ENCODE measurements around the gene PDZRN4. TPM values are rescaled to one million over a fixed set of nuclear protein-coding genes. Genes with fewer than 3 reads are reported as not detected.
A peak's percentile ranks its signal among the peaks of the same experiment; 100 is the strongest.

Gene PDZRN4
- total RNA-seq, 1 donor from 2014 or later = 1.5 TPM

- no peak overlapping the region for H3K27ac Mint-ChIP-seq (ENCODE audit: unreplicated experiment)
- peaks cover 1% of the 10 kb centered on the region for H3K9me3 Mint-ChIP-seq (ENCODE audit: unreplicated experiment)
- H3K4me3 Mint-ChIP-seq (ENCODE audit: unreplicated experiment) = no peak overlapping the region
- no peak for DNase-seq
- H3K36me3 Mint-ChIP-seq (ENCODE audit: unreplicated experiment) = no peaks in the 10 kb centered on the region
- peaks cover 8% of the 10 kb centered on the region for H3K4me1 Mint-ChIP-seq (ENCODE audit: low read depth, unreplicated experiment)
- H3K27me3 Mint-ChIP-seq (ENCODE audit: unreplicated experiment) = peaks cover 1% of the 10 kb centered on the region
- TF ChIP-seq, protein P1, sequence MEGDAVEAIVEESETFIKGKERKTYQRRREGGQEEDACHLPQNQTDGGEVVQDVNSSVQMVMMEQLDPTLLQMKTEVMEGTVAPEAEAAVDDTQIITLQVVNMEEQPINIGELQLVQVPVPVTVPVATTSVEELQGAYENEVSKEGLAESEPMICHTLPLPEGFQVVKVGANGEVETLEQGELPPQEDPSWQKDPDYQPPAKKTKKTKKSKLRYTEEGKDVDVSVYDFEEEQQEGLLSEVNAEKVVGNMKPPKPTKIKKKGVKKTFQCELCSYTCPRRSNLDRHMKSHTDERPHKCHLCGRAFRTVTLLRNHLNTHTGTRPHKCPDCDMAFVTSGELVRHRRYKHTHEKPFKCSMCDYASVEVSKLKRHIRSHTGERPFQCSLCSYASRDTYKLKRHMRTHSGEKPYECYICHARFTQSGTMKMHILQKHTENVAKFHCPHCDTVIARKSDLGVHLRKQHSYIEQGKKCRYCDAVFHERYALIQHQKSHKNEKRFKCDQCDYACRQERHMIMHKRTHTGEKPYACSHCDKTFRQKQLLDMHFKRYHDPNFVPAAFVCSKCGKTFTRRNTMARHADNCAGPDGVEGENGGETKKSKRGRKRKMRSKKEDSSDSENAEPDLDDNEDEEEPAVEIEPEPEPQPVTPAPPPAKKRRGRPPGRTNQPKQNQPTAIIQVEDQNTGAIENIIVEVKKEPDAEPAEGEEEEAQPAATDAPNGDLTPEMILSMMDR (IDR thresholded peaks at IDR 0.05; ENCODE audit: partially characterized antibody, unreplicated experiment) = no peak
These were observed 245.3 kb downstream of the PDZRN4 start for GRCh38 chr12:41433460-41433859.

DNA sequence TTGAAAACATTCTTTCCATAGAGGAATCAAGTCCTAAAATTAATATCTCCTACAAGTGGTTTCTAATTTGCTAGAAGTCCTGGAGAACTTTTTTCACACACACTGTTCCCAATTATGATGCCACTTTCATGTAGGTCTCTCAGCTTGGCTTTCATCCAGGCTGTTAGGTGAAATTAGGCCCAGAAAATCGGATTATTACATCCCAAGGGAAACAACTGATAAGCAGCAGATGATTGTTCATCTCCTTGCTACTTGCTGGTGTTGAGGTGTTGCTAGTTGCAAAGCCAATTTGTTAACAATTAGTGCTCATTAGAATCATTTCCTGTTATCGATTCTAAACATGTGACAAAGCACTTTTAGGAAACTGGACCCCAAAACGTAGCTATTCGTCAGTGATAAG lies 248.0 kb downstream of the PDZRN4 start:
- TF ChIP-seq, protein P1 (IDR thresholded peaks at IDR 0.05; ENCODE audit: partially characterized antibody, unreplicated experiment) = no peak
- DNase-seq = no peak
- H3K4me3 Mint-ChIP-seq (ENCODE audit: unreplicated experiment) = no peak overlapping the region
- H3K27ac Mint-ChIP-seq (ENCODE audit: unreplicated experiment) = no peak overlapping the region
- peaks cover 1% of the 10 kb centered on the region for H3K27me3 Mint-ChIP-seq (ENCODE audit: unreplicated experiment)
- peaks cover 1% of the 10 kb centered on the region for H3K9me3 Mint-ChIP-seq (ENCODE audit: unreplicated experiment)
- no peaks in the 10 kb centered on the region for H3K36me3 Mint-ChIP-seq (ENCODE audit: unreplicated experiment)
- peaks cover 8% of the 10 kb centered on the region for H3K4me1 Mint-ChIP-seq (ENCODE audit: low read depth, unreplicated experiment)

DNA sequence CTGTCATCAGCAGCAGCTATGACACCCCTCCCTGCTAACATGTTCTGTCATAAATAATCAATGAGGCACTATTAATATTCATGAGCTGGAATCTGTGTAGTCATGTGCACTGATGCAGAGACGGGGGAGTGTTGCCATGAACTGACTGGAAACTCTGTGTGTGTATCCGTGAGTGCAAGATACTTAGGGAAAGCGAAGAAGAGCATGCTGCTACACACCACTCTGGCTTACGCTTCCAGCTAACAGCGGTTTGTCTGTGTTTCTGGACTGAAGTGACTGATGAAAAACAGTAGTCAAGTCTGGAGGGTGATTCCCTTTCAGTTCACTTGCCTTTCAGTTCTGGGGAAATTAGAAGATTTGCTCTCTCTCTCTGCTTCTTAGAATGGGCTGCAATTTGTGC lies 249.4 kb downstream of the PDZRN4 start:
- peak; percentile 21 for DNase-seq
- H3K9me3 Mint-ChIP-seq (ENCODE audit: unreplicated experiment) = peaks cover 1% of the 10 kb centered on the region
- H3K27me3 Mint-ChIP-seq (ENCODE audit: unreplicated experiment) = peaks cover 1% of the 10 kb centered on the region
- peak overlapping the region; percentile 45 for H3K4me3 Mint-ChIP-seq (ENCODE audit: unreplicated experiment)
- TF ChIP-seq, protein P1 (IDR thresholded peaks at IDR 0.05; ENCODE audit: partially characterized antibody, unreplicated experiment) = no peak
- no peaks in the 10 kb centered on the region for H3K36me3 Mint-ChIP-seq (ENCODE audit: unreplicated experiment)
- H3K4me1 Mint-ChIP-seq (ENCODE audit: low read depth, unreplicated experiment) = peaks cover 8% of the 10 kb centered on the region
- H3K27ac Mint-ChIP-seq (ENCODE audit: unreplicated experiment) = no peak overlapping the region

GRCh38 chr12:41438854-41439541 lies 250.9 kb downstream of the PDZRN4 start:
- no peak for DNase-seq
- peaks cover 8% of the 10 kb centered on the region for H3K4me1 Mint-ChIP-seq (ENCODE audit: low read depth, unreplicated experiment)
- peak overlapping the region; percentile 16 for H3K4me3 Mint-ChIP-seq (ENCODE audit: unreplicated experiment)
- H3K27ac Mint-ChIP-seq (ENCODE audit: unreplicated experiment) = no peak overlapping the region
- peaks cover 1% of the 10 kb centered on the region for H3K9me3 Mint-ChIP-seq (ENCODE audit: unreplicated experiment)
- peaks cover 1% of the 10 kb centered on the region for H3K27me3 Mint-ChIP-seq (ENCODE audit: unreplicated experiment)
- no peaks in the 10 kb centered on the region for H3K36me3 Mint-ChIP-seq (ENCODE audit: unreplicated experiment)
- TF ChIP-seq, protein P1 (IDR thresholded peaks at IDR 0.05; ENCODE audit: partially characterized antibody, unreplicated experiment) = no peak

- H3K36me3 Mint-ChIP-seq (ENCODE audit: unreplicated experiment) = no peaks in the 10 kb centered on the region
- H3K4me1 Mint-ChIP-seq (ENCODE audit: low read depth, unreplicated experiment) = peaks cover 8% of the 10 kb centered on the region
- TF ChIP-seq, protein P1 (IDR thresholded peaks at IDR 0.05; ENCODE audit: partially characterized antibody, unreplicated experiment) = no peak
- H3K27ac Mint-ChIP-seq (ENCODE audit: unreplicated experiment) = no peak overlapping the region
- H3K27me3 Mint-ChIP-seq (ENCODE audit: unreplicated experiment) = peaks cover 1% of the 10 kb centered on the region
- peaks cover 1% of the 10 kb centered on the region for H3K9me3 Mint-ChIP-seq (ENCODE audit: unreplicated experiment)
- DNase-seq = no peak
- no peak overlapping the region for H3K4me3 Mint-ChIP-seq (ENCODE audit: unreplicated experiment)
These were observed 251.7 kb downstream of the PDZRN4 start for GRCh38 chr12:41439801-41440200.
